CD8-positive, alpha-beta memory T cell (primary cell): Measurements from ENCODE around the gene IGFBP2. TPM values are rescaled to one million over a fixed set of nuclear protein-coding genes. Genes with fewer than 3 reads are reported as not detected.
A peak's percentile ranks its signal among the peaks of the same experiment; 100 is the strongest.

Experiments
- CTCF ChIA-PET: fragments of 350-600 bp; sonication (Branson Sonifier 250); formaldehyde crosslinking; loops from one replicate; lab custom pipeline; 2021; ENCODE audit warnings: antibody characterized with exemption; lab: Charles Lee
- POLR2A ChIA-PET: fragments of 350-600 bp; sonication (Branson Sonifier 250); formaldehyde crosslinking; loops from one replicate; lab custom pipeline; 2021; ENCODE audit warnings: antibody characterized with exemption; lab: Charles Lee
- DNase-seq, 5 donors: peaks; one replicate each; pipeline versions ENCODE4 v3.0.0 to v3.0.0-alpha.2; 2020 to 2022; ENCODE audit warnings: mixed read lengths in 1 of 5
- H3K27ac ChIP-seq: one replicate; pipeline ENCODE4 v1.7.0; 2013; ENCODE audit warnings: low read depth, mild to moderate bottlenecking, low read length, moderate library complexity
- H3K27me3 ChIP-seq: 2 replicates; pipeline ENCODE4 v1.7.0; 2013; ENCODE audit warnings: low read length, mild to moderate bottlenecking; ENCODE audit not compliant: insufficient read depth, poor library complexity, severe bottlenecking
- H3K36me3 ChIP-seq: 2 replicates; pipeline ENCODE4 v1.7.0; 2013; ENCODE audit warnings: mild to moderate bottlenecking, low read length, moderate library complexity; ENCODE audit not compliant: insufficient read depth
- H3K4me1 ChIP-seq: 2 replicates; pipeline ENCODE4 v1.7.0; 2013; ENCODE audit warnings: mild to moderate bottlenecking, low read length, moderate library complexity; ENCODE audit not compliant: insufficient read depth
- H3K4me3 ChIP-seq: 2 replicates; pipeline ENCODE4 v1.7.0; 2013; ENCODE audit warnings: mild to moderate bottlenecking, low read length
- H3K9me3 ChIP-seq: 2 replicates; pipeline ENCODE4 v1.7.0; 2013; ENCODE audit warnings: mild to moderate bottlenecking, low read length
- H3K27ac Mint-ChIP-seq, 8 donors: one replicate each; pipeline ENCODE4 v1.8.0; 2020 to 2021; ENCODE audit warnings: mixed read lengths in 8 of 8, mild to moderate bottlenecking in 6 of 8, inconsistent platforms in 3 of 8, moderate library complexity in 3 of 8
- H3K27me3 Mint-ChIP-seq, 2 donors: one replicate each; pipeline ENCODE4 v1.8.0; 2020 to 2021; ENCODE audit warnings: mixed read lengths in 2 of 2, mild to moderate bottlenecking in 1 of 2, moderate library complexity in 1 of 2
- H3K36me3 Mint-ChIP-seq, 3 donors: one replicate each; pipeline ENCODE4 v1.8.0; 2020 to 2021; ENCODE audit warnings: mixed read lengths in 3 of 3, inconsistent platforms in 1 of 3, mild to moderate bottlenecking in 1 of 3
- H3K4me1 Mint-ChIP-seq, 3 donors: one replicate each; pipeline ENCODE4 v1.8.0; 2020 to 2021; ENCODE audit warnings: mixed read lengths in 3 of 3, inconsistent platforms in 1 of 3, mild to moderate bottlenecking in 1 of 3
- H3K4me3 Mint-ChIP-seq, 7 donors: one replicate each; pipeline ENCODE4 v1.8.0; 2020 to 2021; ENCODE audit warnings: mixed read lengths in 7 of 7, mild to moderate bottlenecking in 6 of 7, moderate library complexity in 4 of 7, inconsistent platforms in 2 of 7
- H3K9me3 Mint-ChIP-seq, 5 donors: one replicate each; pipeline ENCODE4 v1.8.0; 2020 to 2022; ENCODE audit warnings: mixed read lengths in 5 of 5, mild to moderate bottlenecking in 3 of 5, moderate library complexity in 2 of 5, inconsistent platforms in 1 of 5
- polyA plus RNA-seq: library from polyadenylated mRNA; unstranded; fragments of 300-500 nt; fragmentation: Illumina TruSeq; gene quantifications from one replicate; pipeline ENCODE4 v1.2.3, GENCODE V29; 2021
- total RNA-seq, 2 experiments: library from RNA; stranded (reverse); gene quantifications; one replicate each; pipeline ENCODE4 v1.2.3, GENCODE V29; 2021

The IGFBP2 gene
- total and polyA plus RNA-seq, 3 experiments from 2014 or later, result 0.84 to 1.2 (median 1.1) TPM

DNA sequence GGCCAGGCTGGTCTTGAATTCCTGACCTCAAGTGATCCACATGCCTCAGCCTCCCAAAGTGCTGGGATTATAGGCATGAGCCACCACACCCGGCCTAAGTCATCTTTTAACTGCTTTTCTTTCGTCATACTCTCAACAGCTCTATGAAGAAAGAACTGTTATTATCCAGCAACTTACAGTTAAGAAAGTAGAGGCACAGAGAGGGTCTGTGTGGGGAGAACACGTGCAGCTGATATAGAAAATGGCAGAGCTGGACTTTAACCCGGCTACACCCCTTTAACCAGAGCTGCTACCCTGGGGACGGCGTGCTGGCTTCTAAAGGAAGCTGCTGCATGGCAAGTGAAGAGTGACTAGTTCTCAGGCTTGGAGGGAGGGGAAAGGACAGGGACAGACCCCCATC is 25.5 kb downstream of the IGFBP2 start:
- no peak overlapping the region for H3K4me3 Mint-ChIP-seq
- ChIA-PET POLR2A (no interaction called here), CTCF (no interaction called here)
- no peaks in the 10 kb centered on the region for H3K4me1 Mint-ChIP-seq
- H3K9me3 Mint-ChIP-seq, result no peaks in the 10 kb centered on the region
- DNase-seq, result peak in 1 of 5 donors; percentile 2
- H3K27me3 Mint-ChIP-seq, result peaks cover 6 to 8% of the 10 kb centered on the region in 2 donors
- H3K27ac ChIP-seq, result no peak overlapping the region
- no peaks in the 10 kb centered on the region for H3K4me1 ChIP-seq
- H3K9me3 ChIP-seq, result no peaks in the 10 kb centered on the region
- no peak overlapping the region for H3K27ac Mint-ChIP-seq
- H3K36me3 Mint-ChIP-seq, result no peaks in the 10 kb centered on the region
- H3K27me3 ChIP-seq, result no peaks in the 10 kb centered on the region
- no peaks in the 10 kb centered on the region for H3K36me3 ChIP-seq
- H3K4me3 ChIP-seq, result no peak overlapping the region

- Mint-ChIP-seq H3K27me3 (peaks cover 6 to 8% of the 10 kb centered on the region in 2 donors), H3K27ac (peak overlapping the region in 1 of 8 donors; percentile 27), H3K9me3 (no peaks in the 10 kb centered on the region), H3K36me3 (no peaks in the 10 kb centered on the region), H3K4me3 (no peak overlapping the region), H3K4me1 (no peaks in the 10 kb centered on the region)
- ChIA-PET CTCF (interaction anchor here (0.6 kb wide), 1 partner anchor 716 kb away, joined by 4 read pairs; no protein-coding TSS in a partner anchor), POLR2A (no interaction called here)
- H3K9me3 ChIP-seq, result no peaks in the 10 kb centered on the region
- no peak overlapping the region for H3K4me3 ChIP-seq
- no peaks in the 10 kb centered on the region for H3K27me3 ChIP-seq
- peak in 1 of 5 donors; percentile 3 for DNase-seq
- H3K36me3 ChIP-seq, result no peaks in the 10 kb centered on the region
- no peaks in the 10 kb centered on the region for H3K4me1 ChIP-seq
- H3K27ac ChIP-seq, result no peak overlapping the region
These were observed 26.1 kb downstream of the IGFBP2 start for GRCh38 chr2:216659276-216659675.

- peak in 1 of 5 donors; percentile 17 for DNase-seq
- Histone ChIP-seq H3K27ac (no peak overlapping the region), H3K4me3 (no peak overlapping the region), H3K27me3 (no peaks in the 10 kb centered on the region), H3K9me3 (no peaks in the 10 kb centered on the region), H3K36me3 (no peaks in the 10 kb centered on the region), H3K4me1 (no peaks in the 10 kb centered on the region)
- Mint-ChIP-seq H3K27me3 (peaks cover 6 to 8% of the 10 kb centered on the region in 2 donors), H3K27ac (no peak overlapping the region), H3K9me3 (no peaks in the 10 kb centered on the region), H3K36me3 (no peaks in the 10 kb centered on the region), H3K4me3 (no peak overlapping the region), H3K4me1 (no peaks in the 10 kb centered on the region)
- ChIA-PET CTCF (no interaction called here), POLR2A (no interaction called here)
These were observed 27.3 kb downstream of the IGFBP2 start for GRCh38 chr2:216660496-216660895.

DNA sequence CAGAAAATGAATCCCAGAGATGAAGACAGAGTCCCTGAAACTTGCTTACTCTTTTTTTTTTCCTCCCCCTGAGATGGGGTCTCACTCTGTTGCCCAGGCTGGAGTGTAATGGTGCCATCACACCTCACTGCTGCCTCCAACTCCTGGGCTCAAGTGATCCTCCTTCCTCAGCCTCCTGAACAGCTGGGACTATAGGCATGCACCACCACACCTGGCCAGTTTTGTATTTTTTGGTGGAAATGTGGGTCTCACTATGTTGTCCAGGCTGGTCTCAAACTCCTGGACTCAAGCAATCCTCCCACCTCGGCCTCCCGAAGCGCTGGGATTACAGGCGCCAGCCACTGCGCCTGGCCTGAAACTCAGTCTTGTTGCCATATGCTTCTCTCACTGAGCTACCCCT is 27.8 kb downstream of the IGFBP2 start:
- Mint-ChIP-seq H3K4me1 (no peaks in the 10 kb centered on the region), H3K27me3 (peaks cover 6 to 8% of the 10 kb centered on the region in 2 donors), H3K4me3 (no peak overlapping the region), H3K27ac (no peak overlapping the region), H3K36me3 (no peaks in the 10 kb centered on the region), H3K9me3 (no peaks in the 10 kb centered on the region)
- CTCF ChIA-PET, result interaction anchor here (0.6 kb wide), 1 partner anchor 258 kb away, joined by 3 read pairs; no protein-coding TSS in a partner anchor
- Histone ChIP-seq H3K27ac (no peak overlapping the region), H3K27me3 (no peaks in the 10 kb centered on the region), H3K4me1 (no peaks in the 10 kb centered on the region), H3K9me3 (no peaks in the 10 kb centered on the region), H3K4me3 (no peak overlapping the region), H3K36me3 (no peaks in the 10 kb centered on the region)
- POLR2A ChIA-PET, result no interaction called here
- DNase-seq, result peak in 1 of 5 donors; percentile 5

DNA sequence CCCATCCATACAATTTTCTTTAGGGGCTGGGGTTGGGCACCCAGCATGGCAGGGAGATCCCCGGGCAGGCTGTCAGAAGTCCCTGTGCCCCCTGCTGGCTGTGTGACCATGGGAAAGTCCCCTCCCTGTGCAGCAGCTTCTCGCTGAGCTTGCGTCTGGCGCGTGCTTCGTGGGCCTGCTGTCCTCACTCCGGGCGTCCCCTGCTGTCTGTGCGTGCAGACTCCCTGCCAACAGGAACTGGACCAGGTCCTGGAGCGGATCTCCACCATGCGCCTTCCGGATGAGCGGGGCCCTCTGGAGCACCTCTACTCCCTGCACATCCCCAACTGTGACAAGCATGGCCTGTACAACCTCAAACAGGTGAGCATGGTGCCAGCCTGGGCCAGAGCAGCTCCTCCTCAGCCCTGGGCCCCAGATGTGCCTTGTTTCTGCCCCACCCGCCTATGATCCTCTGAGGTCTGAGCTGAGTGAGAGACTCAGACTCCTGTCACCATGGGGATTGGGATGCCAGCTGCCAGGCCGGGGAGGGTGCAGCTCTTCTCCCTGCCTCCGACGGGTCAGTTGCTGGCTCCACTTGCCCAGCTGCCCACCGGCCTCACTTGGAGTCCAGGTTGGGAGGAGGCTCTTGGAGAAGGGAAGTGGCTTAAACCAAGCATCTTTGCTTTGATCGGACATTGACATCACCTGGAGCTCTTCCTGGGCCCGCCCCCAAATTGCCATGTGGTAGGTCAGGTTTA is 28.6 kb downstream of the IGFBP2 start:
- POLR2A ChIA-PET, result no interaction called here
- Mint-ChIP-seq H3K4me3 (no peak overlapping the region), H3K27me3 (peaks cover 6 to 13% of the 10 kb centered on the region in 2 donors), H3K4me1 (no peaks in the 10 kb centered on the region), H3K27ac (no peak overlapping the region), H3K36me3 (no peaks in the 10 kb centered on the region), H3K9me3 (no peaks in the 10 kb centered on the region)
- CTCF ChIA-PET, result no interaction called here
- Histone ChIP-seq H3K4me3 (no peak overlapping the region), H3K4me1 (no peaks in the 10 kb centered on the region), H3K27ac (no peak overlapping the region), H3K36me3 (no peaks in the 10 kb centered on the region), H3K27me3 (no peaks in the 10 kb centered on the region), H3K9me3 (no peaks in the 10 kb centered on the region)
- DNase-seq, result peak in 1 of 5 donors; percentile 40

GRCh38 chr2:216663106-216663505 is 29.9 kb downstream of the IGFBP2 start:
- Mint-ChIP-seq H3K27me3 (peaks cover 6 to 18% of the 10 kb centered on the region in 2 donors), H3K4me3 (no peak overlapping the region), H3K4me1 (no peaks in the 10 kb centered on the region), H3K9me3 (no peaks in the 10 kb centered on the region), H3K36me3 (no peaks in the 10 kb centered on the region), H3K27ac (no peak overlapping the region)
- H3K27me3 ChIP-seq, result no peaks in the 10 kb centered on the region
- H3K36me3 ChIP-seq, result no peaks in the 10 kb centered on the region
- H3K9me3 ChIP-seq, result no peaks in the 10 kb centered on the region
- H3K4me3 ChIP-seq, result no peak overlapping the region
- ChIA-PET POLR2A (no interaction called here), CTCF (interaction anchor here (1.3 to 2.0 kb wide), 2 partner anchors 88 to 144 kb away, joined by 3 to 7 read pairs; no protein-coding TSS in a partner anchor)
- H3K27ac ChIP-seq, result no peak overlapping the region
- no peaks in the 10 kb centered on the region for H3K4me1 ChIP-seq
- peak in 1 of 5 donors; percentile 3 for DNase-seq

DNA sequence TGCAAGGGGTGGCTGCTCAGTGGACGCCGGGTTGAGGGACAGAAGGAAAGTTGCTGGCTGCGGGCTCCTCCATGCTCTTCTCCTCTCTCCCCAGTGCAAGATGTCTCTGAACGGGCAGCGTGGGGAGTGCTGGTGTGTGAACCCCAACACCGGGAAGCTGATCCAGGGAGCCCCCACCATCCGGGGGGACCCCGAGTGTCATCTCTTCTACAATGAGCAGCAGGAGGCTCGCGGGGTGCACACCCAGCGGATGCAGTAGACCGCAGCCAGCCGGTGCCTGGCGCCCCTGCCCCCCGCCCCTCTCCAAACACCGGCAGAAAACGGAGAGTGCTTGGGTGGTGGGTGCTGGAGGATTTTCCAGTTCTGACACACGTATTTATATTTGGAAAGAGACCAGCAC is 30.6 kb downstream of the IGFBP2 start:
- no peaks in the 10 kb centered on the region for H3K4me1 ChIP-seq
- no peaks in the 10 kb centered on the region for H3K9me3 Mint-ChIP-seq
- H3K4me1 Mint-ChIP-seq, result no peaks in the 10 kb centered on the region
- H3K4me3 Mint-ChIP-seq, result no peak overlapping the region
- no peaks in the 10 kb centered on the region for H3K9me3 ChIP-seq
- ChIA-PET CTCF (interaction anchor here (1.3 to 2.0 kb wide), 2 partner anchors 89 to 145 kb away, joined by 3 to 7 read pairs; no protein-coding TSS in a partner anchor), POLR2A (no interaction called here)
- no peak overlapping the region for H3K27ac Mint-ChIP-seq
- H3K27ac ChIP-seq, result no peak overlapping the region
- peak in 1 of 5 donors; percentile 17 for DNase-seq
- no peaks in the 10 kb centered on the region for H3K36me3 Mint-ChIP-seq
- no peak overlapping the region for H3K4me3 ChIP-seq
- H3K36me3 ChIP-seq, result no peaks in the 10 kb centered on the region
- H3K27me3 Mint-ChIP-seq, result peaks cover 4 to 17% of the 10 kb centered on the region in 2 donors
- H3K27me3 ChIP-seq, result no peaks in the 10 kb centered on the region

DNA sequence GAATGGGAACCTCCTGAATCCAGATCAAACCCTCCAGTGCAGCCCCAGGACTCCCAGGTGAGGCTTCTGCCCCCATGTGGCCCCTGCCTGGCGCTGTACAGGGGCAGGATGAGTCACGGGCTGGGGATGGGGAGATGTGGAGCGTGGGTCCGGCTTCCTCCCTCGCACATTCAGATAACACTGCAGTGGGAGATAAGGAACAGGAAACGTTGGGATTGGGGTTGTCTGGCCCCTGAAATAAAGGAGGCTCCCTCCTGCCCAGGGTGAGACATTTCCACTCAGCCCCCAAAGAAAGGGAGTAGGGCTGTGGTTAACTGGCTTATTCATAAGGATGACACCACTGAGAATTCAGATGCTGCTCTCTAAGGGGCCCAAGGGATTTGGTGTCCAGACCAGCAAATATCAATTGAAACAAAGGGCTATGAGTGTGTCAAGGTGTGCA is 31.4 kb downstream of the IGFBP2 start:
- DNase-seq, result peak in 1 of 5 donors; percentile 9
- Histone ChIP-seq H3K27me3 (no peaks in the 10 kb centered on the region), H3K36me3 (no peaks in the 10 kb centered on the region), H3K9me3 (no peaks in the 10 kb centered on the region), H3K4me1 (no peaks in the 10 kb centered on the region), H3K4me3 (no peak overlapping the region), H3K27ac (no peak overlapping the region)
- H3K4me1 Mint-ChIP-seq, result no peaks in the 10 kb centered on the region
- no peaks in the 10 kb centered on the region for H3K9me3 Mint-ChIP-seq
- H3K36me3 Mint-ChIP-seq, result no peaks in the 10 kb centered on the region
- POLR2A ChIA-PET, result no interaction called here
- peaks cover 12 to 17% of the 10 kb centered on the region in 2 donors for H3K27me3 Mint-ChIP-seq
- H3K27ac Mint-ChIP-seq, result no peak overlapping the region
- H3K4me3 Mint-ChIP-seq, result no peak overlapping the region
- CTCF ChIA-PET, result interaction anchor here (2.0 to 3.3 kb wide), 3 partner anchors 8 to 632 kb away, joined by 7 to 14 read pairs (median 10); no protein-coding TSS in a partner anchor
